ENCODE data around the gene GTF2H2. TPM values are rescaled to one million over a fixed set of nuclear protein-coding genes. Genes with fewer than 3 reads are reported as not detected.
"Not testable (repeated sequence)": the region's sequence is repeated elsewhere in the genome, so short reads cannot be mapped to it uniquely, and the experiment has no call there.

GTF2H2 gene
- total RNA-seq, 2 donors from 2014 or later: 46.2 to 52.6 TPM

- H3K27me3 ChIP-seq (ENCODE audit: control insufficient read depth, insufficient read depth, low read length, poor library complexity, severe bottlenecking); DNase-seq; H3K4me1 ChIP-seq (ENCODE audit: control insufficient read depth, insufficient read depth, low read length); H3K4me1 Mint-ChIP-seq; H3K27ac ChIP-seq (ENCODE audit: low read depth, low read length); H3K4me3 ChIP-seq (ENCODE audit: low read length); H3K27me3 Mint-ChIP-seq (ENCODE audit: insufficient read depth); H3K9ac ChIP-seq (ENCODE audit: extremely low read depth, low read length, poor library complexity, severe bottlenecking); H3K36me3 ChIP-seq (ENCODE audit: control insufficient read depth, insufficient read depth, low read length); H3K9me3 Mint-ChIP-seq; H3K4me3 Mint-ChIP-seq; H3K36me3 Mint-ChIP-seq (ENCODE audit: low read depth); H3K9me3 ChIP-seq (ENCODE audit: control insufficient read depth, low read length); H3K27ac Mint-ChIP-seq: not testable (repeated sequence)
- no CpG with 5 or more reads among the region's 2 CpGs for WGBS, 2 experiments (ENCODE audit: insufficient coverage in 1 of 2, insufficient read length in 1 of 2)
These were observed 21.3 kb upstream of the GTF2H2 start for GRCh38 chr5:71088754-71089153.

GRCh38 chr5:71086145-71086544 lies 18.7 kb upstream of the GTF2H2 start:
- not testable (repeated sequence) for H3K9me3 Mint-ChIP-seq; H3K27me3 Mint-ChIP-seq (ENCODE audit: insufficient read depth); H3K27ac ChIP-seq (ENCODE audit: low read depth, low read length); H3K4me3 Mint-ChIP-seq; H3K4me1 ChIP-seq (ENCODE audit: control insufficient read depth, insufficient read depth, low read length); H3K36me3 ChIP-seq (ENCODE audit: control insufficient read depth, insufficient read depth, low read length); H3K9ac ChIP-seq (ENCODE audit: extremely low read depth, low read length, poor library complexity, severe bottlenecking); H3K27me3 ChIP-seq (ENCODE audit: control insufficient read depth, insufficient read depth, low read length, poor library complexity, severe bottlenecking); H3K27ac Mint-ChIP-seq; H3K4me1 Mint-ChIP-seq; H3K9me3 ChIP-seq (ENCODE audit: control insufficient read depth, low read length); H3K36me3 Mint-ChIP-seq (ENCODE audit: low read depth); DNase-seq; H3K4me3 ChIP-seq (ENCODE audit: low read length)
- WGBS, 2 experiments (ENCODE audit: insufficient coverage in 1 of 2, insufficient read length in 1 of 2): no CpG with 5 or more reads among the region's 1 CpG

GRCh38 chr5:71084280-71085063 lies 17.0 kb upstream of the GTF2H2 start:
- not testable (repeated sequence) for H3K36me3 Mint-ChIP-seq (ENCODE audit: low read depth); H3K9me3 ChIP-seq (ENCODE audit: control insufficient read depth, low read length); H3K4me3 ChIP-seq (ENCODE audit: low read length); H3K27ac ChIP-seq (ENCODE audit: low read depth, low read length); H3K27me3 ChIP-seq (ENCODE audit: control insufficient read depth, insufficient read depth, low read length, poor library complexity, severe bottlenecking); H3K27ac Mint-ChIP-seq; H3K4me1 Mint-ChIP-seq; DNase-seq; H3K4me1 ChIP-seq (ENCODE audit: control insufficient read depth, insufficient read depth, low read length); H3K9ac ChIP-seq (ENCODE audit: extremely low read depth, low read length, poor library complexity, severe bottlenecking); H3K4me3 Mint-ChIP-seq; H3K27me3 Mint-ChIP-seq (ENCODE audit: insufficient read depth); H3K9me3 Mint-ChIP-seq; H3K36me3 ChIP-seq (ENCODE audit: control insufficient read depth, insufficient read depth, low read length)
- no CpG with 5 or more reads among the region's 3 CpGs for WGBS, 2 experiments (ENCODE audit: insufficient coverage in 1 of 2, insufficient read length in 1 of 2)

- not testable (repeated sequence) for DNase-seq; H3K4me3 ChIP-seq (ENCODE audit: low read length); H3K9ac ChIP-seq (ENCODE audit: extremely low read depth, low read length, poor library complexity, severe bottlenecking); H3K4me1 ChIP-seq (ENCODE audit: control insufficient read depth, insufficient read depth, low read length); H3K36me3 Mint-ChIP-seq (ENCODE audit: low read depth); H3K9me3 ChIP-seq (ENCODE audit: control insufficient read depth, low read length); H3K27me3 ChIP-seq (ENCODE audit: control insufficient read depth, insufficient read depth, low read length, poor library complexity, severe bottlenecking); H3K27me3 Mint-ChIP-seq (ENCODE audit: insufficient read depth); H3K36me3 ChIP-seq (ENCODE audit: control insufficient read depth, insufficient read depth, low read length); H3K27ac ChIP-seq (ENCODE audit: low read depth, low read length); H3K9me3 Mint-ChIP-seq; H3K4me3 Mint-ChIP-seq; H3K4me1 Mint-ChIP-seq; H3K27ac Mint-ChIP-seq
- no CpG with 5 or more reads among the region's 7 CpGs for WGBS, 2 experiments (ENCODE audit: insufficient coverage in 1 of 2, insufficient read length in 1 of 2)
These were observed 15.4 kb upstream of the GTF2H2 start for GRCh38 chr5:71082898-71083297.

- not testable (repeated sequence) for H3K36me3 Mint-ChIP-seq (ENCODE audit: low read depth); H3K27me3 ChIP-seq (ENCODE audit: control insufficient read depth, insufficient read depth, low read length, poor library complexity, severe bottlenecking); H3K9me3 ChIP-seq (ENCODE audit: control insufficient read depth, low read length); H3K4me1 ChIP-seq (ENCODE audit: control insufficient read depth, insufficient read depth, low read length); H3K36me3 ChIP-seq (ENCODE audit: control insufficient read depth, insufficient read depth, low read length); H3K9me3 Mint-ChIP-seq; DNase-seq; H3K4me1 Mint-ChIP-seq; H3K4me3 Mint-ChIP-seq; H3K4me3 ChIP-seq (ENCODE audit: low read length); H3K27me3 Mint-ChIP-seq (ENCODE audit: insufficient read depth); H3K27ac ChIP-seq (ENCODE audit: low read depth, low read length); H3K9ac ChIP-seq (ENCODE audit: extremely low read depth, low read length, poor library complexity, severe bottlenecking); H3K27ac Mint-ChIP-seq
- WGBS, 2 experiments (ENCODE audit: insufficient coverage in 1 of 2, insufficient read length in 1 of 2): no CpG with 5 or more reads among the region's 2 CpGs
These were observed 14.9 kb upstream of the GTF2H2 start for GRCh38 chr5:71082340-71082739.

GRCh38 chr5:71061322-71061721 lies 6.2 kb downstream of the GTF2H2 start:
- not testable (repeated sequence) for H3K4me3 Mint-ChIP-seq; H3K27me3 Mint-ChIP-seq (ENCODE audit: insufficient read depth); H3K9ac ChIP-seq (ENCODE audit: extremely low read depth, low read length, poor library complexity, severe bottlenecking); H3K9me3 ChIP-seq (ENCODE audit: control insufficient read depth, low read length); H3K4me1 Mint-ChIP-seq; H3K27ac ChIP-seq (ENCODE audit: low read depth, low read length); H3K36me3 Mint-ChIP-seq (ENCODE audit: low read depth); DNase-seq; H3K27me3 ChIP-seq (ENCODE audit: control insufficient read depth, insufficient read depth, low read length, poor library complexity, severe bottlenecking); H3K9me3 Mint-ChIP-seq; H3K36me3 ChIP-seq (ENCODE audit: control insufficient read depth, insufficient read depth, low read length); H3K4me3 ChIP-seq (ENCODE audit: low read length); H3K4me1 ChIP-seq (ENCODE audit: control insufficient read depth, insufficient read depth, low read length); H3K27ac Mint-ChIP-seq
- WGBS, 2 experiments (ENCODE audit: insufficient coverage in 1 of 2, insufficient read length in 1 of 2): no CpG with 5 or more reads among the region's 1 CpG

- not testable (repeated sequence) for H3K4me3 ChIP-seq (ENCODE audit: low read length); H3K9ac ChIP-seq (ENCODE audit: extremely low read depth, low read length, poor library complexity, severe bottlenecking); H3K4me1 Mint-ChIP-seq; H3K36me3 Mint-ChIP-seq (ENCODE audit: low read depth); DNase-seq; H3K4me3 Mint-ChIP-seq; H3K4me1 ChIP-seq (ENCODE audit: control insufficient read depth, insufficient read depth, low read length); H3K27ac Mint-ChIP-seq; H3K9me3 ChIP-seq (ENCODE audit: control insufficient read depth, low read length); H3K9me3 Mint-ChIP-seq; H3K27me3 ChIP-seq (ENCODE audit: control insufficient read depth, insufficient read depth, low read length, poor library complexity, severe bottlenecking); H3K27ac ChIP-seq (ENCODE audit: low read depth, low read length); H3K36me3 ChIP-seq (ENCODE audit: control insufficient read depth, insufficient read depth, low read length); H3K27me3 Mint-ChIP-seq (ENCODE audit: insufficient read depth)
- no CpG with 5 or more reads among the region's 3 CpGs for WGBS, 2 experiments (ENCODE audit: insufficient coverage in 1 of 2, insufficient read length in 1 of 2)
These were observed 8.1 kb downstream of the GTF2H2 start for GRCh38 chr5:71059426-71059825.
